Myocyte (in vitro differentiated cells): Measurements from ENCODE around the gene MKKS. TPM values are rescaled to one million over a fixed set of nuclear protein-coding genes. Genes with fewer than 3 reads are reported as not detected.

Experiments
- DNase-seq: peaks from one replicate; pipeline ENCODE4 v3.0.0-alpha.2; 2012; ENCODE audit warnings: low read depth
- polyA plus RNA-seq: library from polyadenylated mRNA; unstranded; fragments of >200 nt; gene quantifications from one replicate; pipeline ENCODE4 v1.2.1, GENCODE V29; 2012; ENCODE audit warnings: missing spikeins
- total RNA-seq: library from RNA; depleted of rRNA; stranded (reverse); fragments of >200 nt; gene quantifications from 2 replicates; pipeline ENCODE4 v1.2.3, GENCODE V29; 2014

MKKS gene
- total RNA-seq: 11.2 and 13.5 TPM in 2 replicates
- 13.7 TPM for polyA plus RNA-seq

- DNase-seq: peak; percentile 94
These were observed at the start of gene MKKS for GRCh38 chr20:10433623-10434466. MKKS (minus strand) TSS chr20:10434222; CDS start chr20:10413514, 20,708 bp downstream.

- DNase-seq: no peak
These were observed 49.7 kb upstream of the MKKS start for GRCh38 chr20:10483691-10484090.

- DNase-seq: peak; percentile 40
These were observed 47.7 kb upstream of the MKKS start for GRCh38 chr20:10481676-10482075.

GRCh38 chr20:10478930-10479329, 44.9 kb upstream of the MKKS start:
- no peak for DNase-seq

- no peak for DNase-seq
These were observed 44.2 kb upstream of the MKKS start for GRCh38 chr20:10478205-10478604.

- peak; percentile 65 for DNase-seq
These were observed 42.3 kb upstream of the MKKS start for GRCh38 chr20:10476319-10476724.

GRCh38 chr20:10475225-10475624, 41.2 kb upstream of the MKKS start:
- DNase-seq: no peak

- no peak for DNase-seq
These were observed 40.7 kb upstream of the MKKS start for GRCh38 chr20:10474606-10475184.

GRCh38 chr20:10472871-10473270, 38.8 kb upstream of the MKKS start:
- peak; percentile 35 for DNase-seq

GRCh38 chr20:10470276-10470675, 36.3 kb upstream of the MKKS start:
- no peak for DNase-seq

- DNase-seq: peak; percentile 81
These were observed 35.6 kb upstream of the MKKS start for GRCh38 chr20:10469599-10469998.

GRCh38 chr20:10469056-10469455, 35.0 kb upstream of the MKKS start:
- DNase-seq: no peak

GRCh38 chr20:10468340-10468845, 34.4 kb upstream of the MKKS start:
- DNase-seq: no peak

GRCh38 chr20:10467681-10468339, 33.8 kb upstream of the MKKS start:
- no peak for DNase-seq

GRCh38 chr20:10466855-10467254, 32.8 kb upstream of the MKKS start:
- DNase-seq: no peak

GRCh38 chr20:10466325-10466724, 32.3 kb upstream of the MKKS start:
- DNase-seq: peak; percentile 49

GRCh38 chr20:10465135-10465534, 31.1 kb upstream of the MKKS start:
- DNase-seq: no peak

GRCh38 chr20:10463622-10464021, 29.6 kb upstream of the MKKS start:
- DNase-seq: no peak

GRCh38 chr20:10462516-10462915, 28.5 kb upstream of the MKKS start:
- no peak for DNase-seq

GRCh38 chr20:10461495-10461894, 27.5 kb upstream of the MKKS start:
- no peak for DNase-seq

- DNase-seq: no peak
These were observed 20.2 kb upstream of the MKKS start for GRCh38 chr20:10454151-10454750.

- no peak for DNase-seq
These were observed 19.2 kb upstream of the MKKS start for GRCh38 chr20:10453241-10453640.
